ENCODE measurements around the gene BRK1.
"Not testable (repeated sequence)": the region's sequence is repeated elsewhere in the genome, so short reads cannot be mapped to it uniquely, and the experiment has no call there.

The BRK1 gene

DNA sequence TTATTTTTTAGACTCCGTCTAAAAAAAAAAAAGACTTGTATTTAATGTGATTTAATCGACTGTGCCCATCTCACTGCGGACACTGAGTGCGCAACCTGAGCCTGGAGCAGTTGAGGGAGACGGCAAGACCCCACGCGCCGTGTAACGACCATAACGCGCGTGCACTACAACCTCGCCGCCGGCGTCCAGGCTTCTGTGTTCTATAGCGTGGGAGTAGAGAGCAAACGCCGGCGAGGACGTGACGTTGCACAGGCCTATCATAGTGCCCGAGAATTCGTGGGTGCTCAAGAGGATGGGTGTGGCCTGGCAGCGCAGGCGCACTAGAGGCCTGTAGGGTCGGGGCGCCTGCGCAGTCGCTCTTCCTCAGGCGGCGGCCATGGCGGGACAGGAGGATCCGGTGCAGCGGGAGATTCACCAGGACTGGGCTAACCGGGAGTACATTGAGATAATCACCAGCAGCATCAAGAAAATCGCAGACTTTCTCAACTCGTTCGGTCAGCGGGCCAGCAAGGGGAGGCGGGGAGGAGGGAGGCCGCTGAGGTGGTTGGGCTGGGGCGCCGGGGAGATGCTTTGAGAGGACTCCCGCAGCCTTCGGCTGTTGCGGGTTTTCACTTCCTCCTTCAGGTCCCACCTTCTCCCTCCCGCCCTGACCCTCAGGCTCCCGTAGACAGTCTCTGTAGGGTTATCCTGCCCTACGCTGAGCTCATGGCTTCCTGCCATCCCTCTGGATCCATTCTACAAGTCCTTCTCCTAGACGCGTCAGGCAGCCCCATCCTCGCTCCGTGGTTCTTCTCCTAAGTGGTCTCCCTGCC is at the start of gene BRK1:
BRK1 (plus strand) TSS at position 350 of the 812 bp plus-strand sequence; CDS start at position 377, 27 bp downstream.
- in situ Hi-C loops (cut with MboI; ENCODE audit: low sequenced_read_pairs) = no loop called here

- in situ Hi-C loops (cut with MboI; ENCODE audit: low sequenced_read_pairs) = not testable (repeated sequence)
Observed at GRCh38 chr3:10070077-10070476, 45.4 kb upstream of the BRK1 start.

DNA sequence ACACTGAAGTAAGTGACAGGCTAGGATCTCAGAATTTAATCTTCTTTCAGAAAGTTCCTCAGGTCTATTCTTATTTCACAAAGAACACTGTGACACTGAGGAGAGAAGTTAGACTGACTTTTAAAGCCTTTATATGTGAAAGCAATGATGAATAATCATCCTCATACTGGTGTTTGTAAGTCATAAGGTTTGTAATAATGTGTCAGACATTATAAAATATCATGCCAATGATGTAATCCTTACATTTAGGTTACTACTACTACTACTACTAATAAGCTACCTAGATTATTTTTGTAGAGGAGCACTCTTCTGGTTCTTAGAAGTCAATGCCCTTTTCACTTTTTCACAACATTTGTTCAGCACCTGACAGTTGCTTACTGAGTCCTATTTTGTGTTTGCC is 40.8 kb upstream of the BRK1 start:
- in situ Hi-C loops (cut with MboI; ENCODE audit: low sequenced_read_pairs) = no loop called here

- in situ Hi-C loops (cut with MboI; ENCODE audit: low sequenced_read_pairs) = no loop called here
Observed at GRCh38 chr3:10081871-10082270, 33.6 kb upstream of the BRK1 start.

GRCh38 chr3:10085738-10086137 is 29.7 kb upstream of the BRK1 start:
- in situ Hi-C loops (cut with MboI; ENCODE audit: low sequenced_read_pairs) = no loop called here

DNA sequence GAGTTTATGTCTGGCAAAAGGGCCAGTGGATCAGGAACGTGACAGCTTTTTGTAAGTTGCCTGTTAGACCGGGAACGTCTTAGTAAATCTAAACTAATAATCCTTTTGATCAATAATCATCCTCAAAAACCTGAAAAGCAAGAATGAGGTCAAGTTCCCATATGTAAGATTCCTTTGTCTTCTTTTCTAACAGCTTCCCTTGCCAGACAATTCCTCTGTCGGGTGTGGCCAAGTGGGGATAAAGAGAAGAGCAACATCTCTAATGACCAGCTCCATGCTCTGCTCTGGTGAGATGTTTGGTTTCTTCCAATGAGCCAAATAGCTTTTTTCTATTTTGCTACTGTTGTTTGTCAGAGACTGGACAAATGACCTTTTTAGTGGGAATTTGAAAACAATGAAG is 27.2 kb upstream of the BRK1 start:
- in situ Hi-C loops (cut with MboI; ENCODE audit: low sequenced_read_pairs) = no loop called here

DNA sequence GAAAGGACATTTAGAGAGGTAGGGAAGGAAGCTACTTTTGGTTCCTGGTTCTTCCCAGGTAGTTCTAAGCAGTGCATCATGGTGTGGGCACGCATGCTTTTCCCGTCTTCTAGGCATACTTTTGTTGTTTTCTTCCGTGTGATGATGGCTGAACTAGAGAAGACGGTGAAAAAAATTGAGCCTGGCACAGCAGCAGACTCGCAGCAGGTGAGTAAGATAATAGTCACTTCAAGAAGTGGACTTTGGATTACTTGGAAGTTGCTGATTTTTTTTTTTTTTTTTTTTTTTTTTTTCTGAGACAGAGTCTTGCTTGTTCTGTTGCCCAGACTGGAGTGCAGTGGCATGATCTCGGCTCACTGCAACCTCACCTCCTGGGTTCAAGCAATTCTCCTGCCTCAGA is 25.3 kb upstream of the BRK1 start:
- in situ Hi-C loops (cut with MboI; ENCODE audit: low sequenced_read_pairs) = no loop called here

DNA sequence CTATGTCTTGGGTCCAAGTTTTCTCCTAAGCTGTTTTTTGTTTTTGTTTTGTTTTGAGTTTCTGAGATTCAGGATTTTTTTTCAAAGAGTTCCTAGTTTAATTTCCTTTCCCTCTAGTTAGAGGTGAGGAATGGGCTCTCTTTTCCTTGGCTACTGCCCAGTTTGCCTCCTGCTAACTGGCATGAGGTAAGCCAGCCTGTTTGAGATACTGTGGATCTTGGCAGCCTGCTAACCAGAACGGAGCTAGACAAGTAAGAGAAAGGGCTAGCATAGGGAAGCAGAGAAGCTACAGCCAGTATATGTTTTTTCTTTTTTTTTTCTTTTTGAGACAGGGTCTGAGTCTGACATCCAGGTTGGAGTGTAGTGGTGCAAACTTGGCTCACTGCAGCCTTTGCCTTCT is 24.7 kb upstream of the BRK1 start:
- in situ Hi-C loops (cut with MboI; ENCODE audit: low sequenced_read_pairs) = not testable (repeated sequence)

DNA sequence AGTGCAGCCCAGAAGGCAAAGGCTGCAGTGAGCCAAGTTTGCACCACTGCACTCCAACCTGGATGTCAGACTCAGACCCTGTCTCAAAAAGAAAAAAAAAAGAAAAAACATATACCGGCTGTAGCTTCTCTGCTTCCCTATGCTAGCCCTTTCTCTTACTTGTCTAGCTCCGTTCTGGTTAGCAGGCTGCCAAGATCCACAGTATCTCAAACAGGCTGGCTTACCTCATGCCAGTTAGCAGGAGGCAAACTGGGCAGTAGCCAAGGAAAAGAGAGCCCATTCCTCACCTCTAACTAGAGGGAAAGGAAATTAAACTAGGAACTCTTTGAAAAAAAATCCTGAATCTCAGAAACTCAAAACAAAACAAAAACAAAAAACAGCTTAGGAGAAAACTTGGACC is 24.1 kb upstream of the BRK1 start:
- in situ Hi-C loops (cut with MboI; ENCODE audit: low sequenced_read_pairs) = not testable (repeated sequence)

- in situ Hi-C loops (cut with MboI; ENCODE audit: low sequenced_read_pairs) = no loop called here
Observed at GRCh38 chr3:10093678-10094077, 21.8 kb upstream of the BRK1 start.

- in situ Hi-C loops (cut with MboI; ENCODE audit: low sequenced_read_pairs) = no loop called here
Observed at GRCh38 chr3:10099041-10099440, 16.4 kb upstream of the BRK1 start.

GRCh38 chr3:10106919-10107318 is 8.6 kb upstream of the BRK1 start:
- in situ Hi-C loops (cut with MboI; ENCODE audit: low sequenced_read_pairs) = no loop called here

DNA sequence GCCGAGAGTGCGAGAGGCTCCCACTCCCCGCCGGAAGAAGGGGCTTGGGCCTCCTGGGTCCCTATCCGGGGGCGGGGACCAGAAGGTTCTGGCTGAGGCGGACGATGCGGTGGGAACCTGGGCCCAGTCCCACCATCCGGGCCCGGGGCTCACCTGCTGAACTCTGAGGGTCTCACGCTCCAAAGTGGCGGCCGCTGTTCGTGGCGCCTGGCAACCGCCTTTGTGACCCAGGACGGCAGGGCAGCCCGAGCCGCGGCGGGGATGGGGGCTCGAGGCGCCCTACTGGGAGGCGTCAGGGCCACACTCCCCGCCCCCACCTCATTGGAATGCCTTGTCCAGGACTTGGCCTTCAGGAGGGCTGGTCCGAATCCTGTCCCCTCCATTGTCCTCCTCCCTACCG is 7.4 kb upstream of the BRK1 start, which contains the start of gene FANCD2OS:
FANCD2OS (minus strand) TSS at position 165 of the 400 bp plus-strand sequence. CDS start 3,481 bp downstream, outside the sequence.
- in situ Hi-C loops (cut with MboI; ENCODE audit: low sequenced_read_pairs) = no loop called here

- in situ Hi-C loops (cut with MboI; ENCODE audit: low sequenced_read_pairs) = no loop called here
Observed at GRCh38 chr3:10116138-10116460, 624 bp downstream of the BRK1 start.

GRCh38 chr3:10116928-10117327 is 1.5 kb downstream of the BRK1 start:
- in situ Hi-C loops (cut with MboI; ENCODE audit: low sequenced_read_pairs) = no loop called here

GRCh38 chr3:10119376-10119775 is 3.9 kb downstream of the BRK1 start:
- in situ Hi-C loops (cut with MboI; ENCODE audit: low sequenced_read_pairs) = no loop called here

- in situ Hi-C loops (cut with MboI; ENCODE audit: low sequenced_read_pairs) = no loop called here
Observed at GRCh38 chr3:10121064-10121463, 5.6 kb downstream of the BRK1 start.

- in situ Hi-C loops (cut with MboI; ENCODE audit: low sequenced_read_pairs) = no loop called here
Observed at GRCh38 chr3:10122724-10123123, 7.2 kb downstream of the BRK1 start.

- in situ Hi-C loops (cut with MboI; ENCODE audit: low sequenced_read_pairs) = not testable (repeated sequence)
Observed at GRCh38 chr3:10135872-10136271, 20.4 kb downstream of the BRK1 start.

- in situ Hi-C loops (cut with MboI; ENCODE audit: low sequenced_read_pairs) = no loop called here
Observed at GRCh38 chr3:10136426-10137005, 21.0 kb downstream of the BRK1 start.

GRCh38 chr3:10137178-10137577 is 21.7 kb downstream of the BRK1 start:
- in situ Hi-C loops (cut with MboI; ENCODE audit: low sequenced_read_pairs) = no loop called here

DNA sequence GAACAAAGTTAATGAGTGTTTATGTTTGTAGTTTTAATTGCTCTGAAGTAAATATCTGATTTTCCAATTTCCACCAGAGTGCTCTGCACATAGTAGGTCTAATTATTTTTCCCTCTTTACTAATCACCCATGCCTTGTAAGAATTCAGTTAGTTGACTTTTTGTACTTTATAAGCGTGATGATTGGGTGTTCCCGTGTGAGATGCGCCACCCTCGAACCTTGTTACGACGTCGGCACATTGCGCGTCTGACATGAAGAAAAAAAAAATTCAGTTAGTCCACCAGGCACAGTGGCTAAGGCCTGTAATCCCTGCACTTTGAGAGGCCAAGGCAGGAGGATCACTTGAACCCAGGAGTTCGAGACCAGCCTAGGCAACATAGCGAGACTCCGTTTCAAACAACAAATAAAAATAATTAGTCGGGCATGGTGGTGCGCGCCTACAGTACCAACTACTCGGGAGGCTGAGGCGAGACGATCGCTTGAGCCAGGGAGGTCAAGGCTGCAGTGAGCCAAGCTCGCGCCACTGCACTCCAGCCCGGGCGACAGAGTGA is 25.6 kb downstream of the BRK1 start:
- in situ Hi-C loops (cut with MboI; ENCODE audit: low sequenced_read_pairs) = no loop called here
